Transverse colon (tissue), 4 donors: ENCODE data around the gene TPSB2. TPM values are rescaled to one million over a fixed set of nuclear protein-coding genes. Genes with fewer than 3 reads are reported as not detected.
"Not testable (repeated sequence)": the region's sequence is repeated elsewhere in the genome, so short reads cannot be mapped to it uniquely, and the experiment has no call there.

Experiments
- DNase-seq: peaks from one replicate; pipeline ENCODE4 v3.0.0-alpha.2; 2019
- H3K27ac ChIP-seq, 4 donors: fragments of 200-600 bp; sonication (generic); 2 replicates each; pipeline ENCODE4 v1.5.1; 2016 to 2018; ENCODE audit warnings: inconsistent platforms in 4 of 4
- H3K27me3 ChIP-seq: fragments of 200-600 bp; sonication (generic); 2 replicates; pipeline ENCODE4 v1.5.1; 2017; ENCODE audit warnings: inconsistent platforms
- H3K36me3 ChIP-seq, 4 donors: fragments of 200-600 bp; sonication (generic); 2 replicates each; pipeline ENCODE4 v1.5.1; 2017 to 2019; ENCODE audit warnings: inconsistent platforms in 4 of 4
- H3K4me1 ChIP-seq, 4 donors: fragments of 200-600 bp; sonication (generic); 2 replicates each; pipeline ENCODE4 v1.5.1; 2017 to 2020; ENCODE audit warnings: inconsistent platforms in 4 of 4
- H3K4me3 ChIP-seq, 4 donors: fragments of 200-600 bp; sonication (generic); 1 replicate in 1 of 4; 2 replicates in 3 of 4; pipeline versions ENCODE4 v1.5.1 to v1.6.1; 2017 to 2019; ENCODE audit warnings: inconsistent platforms in 4 of 4
- H3K9me3 ChIP-seq, 2 donors: fragments of 200-600 bp; sonication (generic); 2 replicates each; pipeline ENCODE4 v1.5.1; 2017 to 2019; ENCODE audit warnings: inconsistent platforms in 2 of 2
- EP300 ChIP-seq: sonication (generic); formaldehyde crosslinking; IDR thresholded peaks from one replicate; pipeline ENCODE4 v1.6.1; 2017; ENCODE audit warnings: antibody characterized with exemption, low read depth
- POLR2A ChIP-seq: fragments of 450-650 bp; IDR thresholded peaks from one replicate; pipeline ENCODE4 v1.6.1; 2016; ENCODE audit warnings: antibody characterized with exemption, mild to moderate bottlenecking, moderate library complexity
- POLR2AphosphoS5 ChIP-seq, 3 donors: sonication (generic); formaldehyde crosslinking; IDR thresholded peaks; one replicate each; pipeline ENCODE4 v1.6.1; 2016; ENCODE audit warnings: antibody characterized with exemption in 3 of 3
- WGBS, 2 donors: methylation state at CpG; one replicate each; pipeline ENCODE4 v1.1.5; 2018; ENCODE audit warnings: low coverage in 1 of 2; 5-methylcytosine and 5-hydroxymethylcytosine counted together
- in situ Hi-C, 4 donors: fragments of 200-750 bp; cut with MboI; loops; one replicate each; pipeline versions ENCODE4 v1.15.0 to v1.15.1; 2017; ENCODE audit warnings: low sequenced_read_pairs in 3 of 4, low pct_ligation_motif_present in 1 of 4, low pct_unique_long_range_greater_than_20kb in 1 of 4
- intact Hi-C: fragments of 100-400 bp; cut with DNase I; formaldehyde crosslinking; loops from one replicate; pipeline ENCODE4 v1.15.1; 2023; ENCODE audit warnings: low total_unique reads
- total RNA-seq, 4 donors: library from RNA; depleted of rRNA; stranded (reverse); fragments of >200 nt; gene quantifications; one replicate each; pipeline ENCODE4 v1.1.0, GENCODE V29; 2016
- TF ChIP-seq, protein P1 (sequence below), 5 experiments: fragments of 200-600 bp in 3 of 5; fragments of 450-650 bp in 2 of 5; sonication (generic) in 3 of 5; IDR thresholded peaks; 1 replicate in 2 of 5; 2 replicates in 3 of 5; pipeline ENCODE4 v1.5.1; 2016 to 2017; ENCODE audit warnings: antibody characterized with exemption in 5 of 5, inconsistent platforms in 3 of 5, mild to moderate bottlenecking in 2 of 5, moderate library complexity in 1 of 5

TPSB2 gene
- total RNA-seq, 4 donors from 2014 or later, result 12.5 to 35.2 (median 24.8) TPM

DNA sequence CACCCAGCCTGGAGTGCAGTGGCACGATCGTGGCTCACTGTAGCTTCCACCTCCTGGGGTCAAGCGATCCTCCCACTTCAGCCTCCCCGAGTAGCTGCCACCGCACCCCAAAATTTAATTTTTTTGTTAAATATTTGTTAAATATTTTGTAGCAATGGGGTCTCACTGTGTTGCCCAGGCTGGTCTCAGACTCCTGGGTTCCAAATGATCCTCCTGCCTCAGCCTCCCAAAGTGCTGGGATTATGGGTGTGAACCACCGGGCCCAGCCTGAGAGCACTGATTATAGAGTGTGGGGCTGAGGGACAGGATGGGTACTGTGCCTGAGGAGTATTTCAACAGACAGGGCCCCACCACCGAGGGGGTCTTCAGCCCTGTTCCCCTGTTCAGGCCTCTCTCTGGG, 40.5 kb downstream of the TPSB2 start:
- no peak overlapping the region for H3K27ac ChIP-seq
- 61 to 76% methylated on average over 5 to 7 of the region's 7 CpGs for WGBS, 2 donors
- no peak overlapping the region for H3K4me3 ChIP-seq
- in situ Hi-C loops (no loop called here), intact Hi-C loops (no loop called here)
- TF ChIP-seq, protein P1, sequence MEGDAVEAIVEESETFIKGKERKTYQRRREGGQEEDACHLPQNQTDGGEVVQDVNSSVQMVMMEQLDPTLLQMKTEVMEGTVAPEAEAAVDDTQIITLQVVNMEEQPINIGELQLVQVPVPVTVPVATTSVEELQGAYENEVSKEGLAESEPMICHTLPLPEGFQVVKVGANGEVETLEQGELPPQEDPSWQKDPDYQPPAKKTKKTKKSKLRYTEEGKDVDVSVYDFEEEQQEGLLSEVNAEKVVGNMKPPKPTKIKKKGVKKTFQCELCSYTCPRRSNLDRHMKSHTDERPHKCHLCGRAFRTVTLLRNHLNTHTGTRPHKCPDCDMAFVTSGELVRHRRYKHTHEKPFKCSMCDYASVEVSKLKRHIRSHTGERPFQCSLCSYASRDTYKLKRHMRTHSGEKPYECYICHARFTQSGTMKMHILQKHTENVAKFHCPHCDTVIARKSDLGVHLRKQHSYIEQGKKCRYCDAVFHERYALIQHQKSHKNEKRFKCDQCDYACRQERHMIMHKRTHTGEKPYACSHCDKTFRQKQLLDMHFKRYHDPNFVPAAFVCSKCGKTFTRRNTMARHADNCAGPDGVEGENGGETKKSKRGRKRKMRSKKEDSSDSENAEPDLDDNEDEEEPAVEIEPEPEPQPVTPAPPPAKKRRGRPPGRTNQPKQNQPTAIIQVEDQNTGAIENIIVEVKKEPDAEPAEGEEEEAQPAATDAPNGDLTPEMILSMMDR (IDR thresholded peaks at IDR 0.05), result no peak
- TF ChIP-seq POLR2AphosphoS5 (IDR thresholded peaks at IDR 0.05), result no peak
- no peak for TF ChIP-seq POLR2A
- no peak for TF ChIP-seq EP300
- H3K4me1 ChIP-seq, result peaks cover 0 to 12% (median 2%) of the 10 kb centered on the region in 4 donors
- DNase-seq, result no peak
- no peaks in the 10 kb centered on the region for H3K27me3 ChIP-seq
- no peaks in the 10 kb centered on the region for H3K36me3 ChIP-seq
- H3K9me3 ChIP-seq, result no peaks in the 10 kb centered on the region

- peaks cover 2 to 8% (median 5%) of the 10 kb centered on the region in 4 donors for H3K4me1 ChIP-seq
- in situ Hi-C loops, result no loop called here
- H3K36me3 ChIP-seq, result no peaks in the 10 kb centered on the region
- no peaks in the 10 kb centered on the region for H3K9me3 ChIP-seq
- peak; percentile 44 for DNase-seq
- H3K27ac ChIP-seq, result no peak overlapping the region
- no peak for TF ChIP-seq POLR2A
- TF ChIP-seq, protein P1 (IDR thresholded peaks at IDR 0.05), result no peak
- no peak for TF ChIP-seq EP300
- TF ChIP-seq POLR2AphosphoS5 (IDR thresholded peaks at IDR 0.05), result no peak
- no peaks in the 10 kb centered on the region for H3K27me3 ChIP-seq
- 49% methylated on average over 20 of the region's 32 CpGs; no CpG with 5 or more reads in 1 of the 2 donors for WGBS, 2 donors
- H3K4me3 ChIP-seq, result no peak overlapping the region
- intact Hi-C loops, result no loop called here
Measured at GRCh38 chr16:1188432-1189189, 41.4 kb downstream of the TPSB2 start.

GRCh38 chr16:1185460-1186207, 44.4 kb downstream of the TPSB2 start:
- intact Hi-C loops, in situ Hi-C loops, DNase-seq, H3K4me3 ChIP-seq, H3K36me3 ChIP-seq, H3K9me3 ChIP-seq, H3K27me3 ChIP-seq: not testable (repeated sequence)
- peaks cover 12 to 32% (median 26%) of the 10 kb centered on the region in 4 donors for H3K4me1 ChIP-seq
- H3K27ac ChIP-seq, result peak overlapping the region in 2 of 4 donors; percentile 86 to 90
- 89 to 92% methylated on average over 6 to 36 of the region's 86 CpGs for WGBS, 2 donors

DNA sequence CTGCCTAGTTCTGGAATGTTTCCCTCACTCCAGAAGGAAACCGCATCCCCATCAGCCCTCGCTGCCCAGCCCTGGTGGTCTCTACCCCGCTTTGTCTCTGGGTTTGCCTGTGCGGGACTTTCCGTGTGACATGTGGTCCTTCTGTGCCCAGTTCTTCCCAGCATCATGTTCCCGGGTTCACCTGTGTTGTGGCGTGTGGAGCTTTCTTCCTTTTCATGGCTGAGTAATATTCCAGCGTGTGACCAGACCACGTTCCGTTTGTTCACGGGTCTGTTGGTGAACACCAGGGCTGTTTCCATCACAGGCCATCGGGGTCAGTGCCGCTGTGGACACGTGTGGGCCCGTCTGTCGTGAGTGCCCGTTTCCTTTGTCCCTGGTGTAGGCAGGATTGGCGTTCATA, 45.0 kb downstream of the TPSB2 start:
- in situ Hi-C loops, result no loop called here
- TF ChIP-seq EP300 (no peak), POLR2AphosphoS5 (IDR thresholded peaks at IDR 0.05) (no peak), POLR2A (no peak)
- TF ChIP-seq, protein P1 (IDR thresholded peaks at IDR 0.05), result no peak
- Histone ChIP-seq H3K36me3 (no peaks in the 10 kb centered on the region), H3K9me3 (no peaks in the 10 kb centered on the region), H3K4me1 (peaks cover 12 to 35% (median 28%) of the 10 kb centered on the region in 4 donors), H3K4me3 (no peak overlapping the region), H3K27ac (peak overlapping the region in 3 of 4 donors; percentile 29 to 90 (median 86)), H3K27me3 (peaks cover 8% of the 10 kb centered on the region)
- no peak for DNase-seq
- intact Hi-C loops, result no loop called here
- 94 to 96% methylated on average over 4 to 18 of the region's 18 CpGs for WGBS, 2 donors
